ENCODE results near the gene ULK4.

The ULK4 gene

GRCh38 chr3:41490360-41490759 lies 471.5 kb downstream of the ULK4 start:
- no peaks in the 10 kb centered on the region for H3K4me1 ChIP-seq (ENCODE audit: control insufficient read depth, insufficient read depth, low read length)
- H3K9me3 ChIP-seq (ENCODE audit: control insufficient read depth, insufficient read depth, low read depth, low read length), result no peaks in the 10 kb centered on the region
- H3K27ac ChIP-seq (ENCODE audit: extremely low read depth, low read depth, low read length), result no peak overlapping the region
- no peak overlapping the region for H3K4me3 ChIP-seq (ENCODE audit: low read depth, low read length)
- H3K36me3 ChIP-seq (ENCODE audit: control insufficient read depth in 2 of 2, insufficient read depth in 1 of 2, low read length in 2 of 2), result no peaks in the 10 kb centered on the region
- POLR2A ChIA-PET, result no interaction called here
- CTCF ChIA-PET, result no interaction called here
- no peak for TF ChIP-seq TSHZ1 (tag by site-specific recombination; IDR thresholded peaks at IDR 0.05; ENCODE audit: borderline replicate concordance)
- TF ChIP-seq ZNF677 (tag by site-specific recombination; IDR thresholded peaks at IDR 0.05), result no peak
- TF ChIP-seq ZNF473 (tag by site-specific recombination; IDR thresholded peaks at IDR 0.05), result no peak
- no peak for TF ChIP-seq ZNF398 (tag by site-specific recombination; IDR thresholded peaks at IDR 0.05)
- no peak for TF ChIP-seq ZNF621 (tag by site-specific recombination; IDR thresholded peaks at IDR 0.05)
- no peak for TF ChIP-seq FEZF1 (tag by site-specific recombination; IDR thresholded peaks at IDR 0.05)
- no peak for TF ChIP-seq KLF1 (tag by site-specific recombination; IDR thresholded peaks at IDR 0.05)

- POLR2A ChIA-PET, result no interaction called here
- H3K4me3 ChIP-seq (ENCODE audit: low read depth, low read length), result no peak overlapping the region
- peak; percentile 73 for TF ChIP-seq SP7 (tag by site-specific recombination; IDR thresholded peaks at IDR 0.05)
- TF ChIP-seq ZBTB48 (tag by site-specific recombination; IDR thresholded peaks at IDR 0.05), result peak; percentile 53; the same call in 1 of the 2 replicates
- no peak for TF ChIP-seq CTCF (tag by site-specific recombination; IDR thresholded peaks at IDR 0.05)
- no peak for TF ChIP-seq AEBP2 (tag by site-specific recombination; IDR thresholded peaks at IDR 0.05; ENCODE audit: borderline replicate concordance)
- no peaks in the 10 kb centered on the region for H3K4me1 ChIP-seq (ENCODE audit: control insufficient read depth, insufficient read depth, low read length)
- no peak overlapping the region for H3K27ac ChIP-seq (ENCODE audit: extremely low read depth, low read depth, low read length)
- CTCF ChIA-PET, result no interaction called here
- no peaks in the 10 kb centered on the region for H3K9me3 ChIP-seq (ENCODE audit: control insufficient read depth, insufficient read depth, low read depth, low read length)
- H3K36me3 ChIP-seq (ENCODE audit: control insufficient read depth in 2 of 2, insufficient read depth in 1 of 2, low read length in 2 of 2), result no peaks in the 10 kb centered on the region
These were observed 472.7 kb downstream of the ULK4 start for GRCh38 chr3:41489231-41489630.

- H3K27ac ChIP-seq (ENCODE audit: extremely low read depth, low read depth, low read length), result no peak overlapping the region
- no peaks in the 10 kb centered on the region for H3K4me1 ChIP-seq (ENCODE audit: control insufficient read depth, insufficient read depth, low read length)
- CTCF ChIA-PET, result no interaction called here
- no peaks in the 10 kb centered on the region for H3K36me3 ChIP-seq (ENCODE audit: control insufficient read depth in 2 of 2, insufficient read depth in 1 of 2, low read length in 2 of 2)
- no peak overlapping the region for H3K4me3 ChIP-seq (ENCODE audit: low read depth, low read length)
- H3K9me3 ChIP-seq (ENCODE audit: control insufficient read depth, insufficient read depth, low read depth, low read length), result no peaks in the 10 kb centered on the region
- POLR2A ChIA-PET, result no interaction called here
- TF ChIP-seq ZNF791 (tag by site-specific recombination; IDR thresholded peaks at IDR 0.05), result no peak
- TF ChIP-seq ZNF433 (tag by site-specific recombination; IDR thresholded peaks at IDR 0.05; ENCODE audit: low read depth), result no peak
- TF ChIP-seq ZNF18 (tag by site-specific recombination; IDR thresholded peaks at IDR 0.05), result no peak
- no peak for TF ChIP-seq ZNF596 (tag by site-specific recombination; IDR thresholded peaks at IDR 0.05)
- TF ChIP-seq ZNF133 (tag by site-specific recombination; IDR thresholded peaks at IDR 0.05), result no peak
- no peak for TF ChIP-seq ZNF114 (tag by site-specific recombination; IDR thresholded peaks at IDR 0.05)
- TF ChIP-seq OSR2 (tag by site-specific recombination; IDR thresholded peaks at IDR 0.05), result no peak
- no peak for TF ChIP-seq ZSCAN23 (tag by site-specific recombination; IDR thresholded peaks at IDR 0.05)
- no peak for TF ChIP-seq REPIN1 (tag by site-specific recombination; IDR thresholded peaks at IDR 0.05; ENCODE audit: low read depth)
- no peak for TF ChIP-seq ZNF155 (tag by site-specific recombination; IDR thresholded peaks at IDR 0.05)
These were observed 473.4 kb downstream of the ULK4 start for GRCh38 chr3:41488501-41488900.
